C4-2B (cell line): ENCODE results near the gene TRPV4.

Source experiments
- H3K27ac ChIP-seq: fragments of 450-650 bp; 2 replicates; pipeline ENCODE4 v1.5.1; 2017
- CTCF ChIP-seq: fragments of 450-650 bp; conservative IDR thresholded peaks from 2 replicates; pipeline ENCODE4 v1.5.1; 2017; ENCODE audit warnings: mild to moderate bottlenecking
- ZFX ChIP-seq: fragments of 450-650 bp; IDR thresholded peaks from 2 replicates; pipeline ENCODE4 v1.6.1; 2017

The TRPV4 gene

GRCh38 chr12:109842021-109842420, 8.8 kb upstream of the TRPV4 start:
- no peak for TF ChIP-seq CTCF
- TF ChIP-seq ZFX: no peak
- H3K27ac ChIP-seq: no peak overlapping the region

GRCh38 chr12:109841356-109841755, 8.2 kb upstream of the TRPV4 start:
- H3K27ac ChIP-seq: no peak overlapping the region
- TF ChIP-seq CTCF: no peak

GRCh38 chr12:109840305-109841074, 7.3 kb upstream of the TRPV4 start:
- H3K27ac ChIP-seq: no peak overlapping the region
- TF ChIP-seq ZFX: no peak
- no peak for TF ChIP-seq CTCF

- H3K27ac ChIP-seq: no peak overlapping the region
- TF ChIP-seq CTCF (no peak), ZFX (no peak)
These were observed 6.2 kb upstream of the TRPV4 start for GRCh38 chr12:109839444-109839843.

GRCh38 chr12:109836916-109837315, 3.7 kb upstream of the TRPV4 start:
- no peak overlapping the region for H3K27ac ChIP-seq
- no peak for TF ChIP-seq CTCF
- TF ChIP-seq ZFX: no peak

GRCh38 chr12:109835827-109836226, 2.6 kb upstream of the TRPV4 start:
- TF ChIP-seq ZFX (no peak), CTCF (no peak)
- H3K27ac ChIP-seq: no peak overlapping the region

- TF ChIP-seq ZFX: no peak
- no peak for TF ChIP-seq CTCF
- no peak overlapping the region for H3K27ac ChIP-seq
These were observed 474 bp downstream of the TRPV4 start for GRCh38 chr12:109832541-109833306.
